Measurements from ENCODE around the gene MOCS3.
"Not testable (repeated sequence)": the region's sequence is repeated elsewhere in the genome, so short reads cannot be mapped to it uniquely, and the experiment has no call there.

The MOCS3 gene

DNA sequence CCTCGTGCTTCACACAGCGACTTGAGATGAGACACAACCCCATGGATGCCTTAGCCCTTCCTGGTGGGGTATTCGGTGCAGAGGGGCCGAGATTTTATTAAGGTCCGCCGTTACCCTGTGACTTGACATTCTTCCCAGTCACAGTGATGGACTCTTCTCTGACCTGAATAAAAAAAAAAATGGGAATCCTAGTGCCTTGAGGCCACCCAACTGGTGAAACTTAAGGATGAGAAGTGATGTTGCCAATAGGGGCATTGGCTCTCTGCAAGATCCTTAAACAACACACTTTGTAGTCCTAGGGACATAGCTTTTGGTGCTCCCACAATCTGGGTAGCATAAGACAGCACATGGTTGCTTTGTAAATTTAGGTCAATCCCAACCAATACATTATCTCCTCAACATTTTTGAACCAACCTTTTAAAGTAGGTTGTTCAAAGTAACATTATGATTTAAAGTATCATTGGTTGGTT is 26.6 kb upstream of the MOCS3 start:
- DNase-seq (ENCODE audit: low read depth in 2 of 2): no peak

DNA sequence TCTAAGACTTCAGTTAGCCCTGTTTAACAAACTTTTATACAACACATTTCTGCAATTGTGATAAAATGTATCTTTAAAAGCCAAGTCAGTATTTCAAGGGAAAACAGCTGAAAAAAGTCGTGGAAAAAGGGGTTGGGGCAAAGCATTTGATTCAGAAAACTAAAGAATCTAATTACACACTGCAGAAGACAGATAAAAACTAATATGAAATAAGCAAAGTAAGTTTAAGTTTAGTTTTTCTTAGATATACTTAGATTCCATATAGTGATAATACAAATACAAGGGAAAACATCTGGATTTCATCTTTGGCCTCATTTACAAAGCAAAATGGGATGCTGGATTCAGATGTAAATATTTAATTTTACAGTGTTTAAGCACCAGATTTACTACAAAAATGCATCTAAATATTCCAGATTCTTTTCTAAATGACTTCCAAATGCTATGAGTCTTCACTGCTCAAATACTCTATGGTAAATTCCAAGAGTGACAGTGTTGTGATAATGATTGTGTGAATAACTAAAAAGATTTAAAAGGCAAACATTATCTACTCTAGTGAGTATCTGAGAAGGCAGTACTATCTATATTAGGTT is 25.8 kb upstream of the MOCS3 start:
- no peak for DNase-seq (ENCODE audit: low read depth in 2 of 2)

DNA sequence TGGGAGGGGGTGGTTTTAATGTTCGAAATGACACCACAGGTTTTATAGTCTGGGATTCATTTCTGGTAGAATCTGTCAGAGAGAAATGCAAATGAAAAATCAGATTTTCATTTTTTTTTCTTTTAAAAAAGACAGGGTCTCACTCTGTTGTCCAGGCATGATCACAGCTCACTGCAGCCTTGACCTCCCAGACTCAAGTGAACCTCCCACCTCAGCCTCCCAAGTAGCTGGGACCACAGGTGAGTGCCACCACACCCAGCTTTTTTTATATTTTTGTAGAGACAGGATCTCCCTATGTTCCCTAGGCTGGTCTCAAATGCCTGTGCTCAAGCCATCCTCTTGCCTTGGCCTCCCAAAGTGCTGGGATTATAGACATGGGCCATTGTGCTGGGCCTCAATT is 25.0 kb upstream of the MOCS3 start:
- no peak for DNase-seq (ENCODE audit: low read depth in 2 of 2)

DNA sequence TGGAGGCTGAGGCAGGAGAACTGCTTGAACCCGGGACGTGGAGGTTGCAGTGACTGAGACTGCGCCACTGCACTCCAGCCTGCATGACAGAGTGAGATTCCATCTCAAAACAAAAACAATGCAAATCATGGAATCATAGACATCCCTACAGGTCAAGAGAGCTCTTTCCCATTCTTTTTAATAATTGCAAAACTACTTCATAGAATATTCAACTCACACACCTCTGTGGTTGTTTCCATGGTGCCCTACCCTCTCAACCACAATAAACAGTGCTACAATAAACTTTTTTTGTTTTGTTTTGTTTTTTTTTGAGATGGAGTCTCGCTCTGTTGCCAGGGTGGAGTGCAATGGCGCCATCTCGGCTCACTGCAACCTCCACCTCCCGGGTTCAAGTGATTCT is 15.5 kb upstream of the MOCS3 start:
- no peak for DNase-seq (ENCODE audit: low read depth in 2 of 2)

DNA sequence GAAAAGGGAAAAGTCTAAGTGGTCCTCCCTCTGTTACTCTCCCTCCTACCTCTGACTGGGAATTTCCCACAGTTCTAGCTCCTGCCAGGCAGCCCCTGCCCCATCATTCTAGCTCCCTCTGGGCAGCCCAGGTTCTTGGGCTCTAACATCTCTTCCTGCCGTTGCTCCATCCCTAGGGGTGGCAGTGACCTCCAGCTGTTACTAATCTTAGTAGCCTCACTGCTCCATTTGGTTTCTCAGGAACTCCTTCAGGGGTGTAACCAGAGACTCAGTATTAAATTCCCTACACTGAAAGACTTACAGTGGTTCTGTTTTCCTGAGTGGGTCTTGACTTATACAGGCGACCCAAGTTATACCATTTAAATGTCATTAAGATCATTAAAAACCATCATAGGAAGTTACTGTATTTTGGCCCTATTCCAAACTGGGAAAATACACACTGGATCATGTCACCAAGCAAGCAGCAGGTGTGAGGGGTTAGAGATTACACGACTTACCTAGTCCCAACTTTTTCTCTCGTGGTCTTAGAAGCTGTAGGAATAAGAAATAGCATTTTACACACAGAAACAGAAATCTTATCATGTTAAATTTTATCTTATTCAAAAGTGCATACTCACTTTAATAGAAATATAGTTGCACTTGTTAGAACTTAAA is 10.4 kb upstream of the MOCS3 start:
- no peak for DNase-seq (ENCODE audit: low read depth in 2 of 2)

DNA sequence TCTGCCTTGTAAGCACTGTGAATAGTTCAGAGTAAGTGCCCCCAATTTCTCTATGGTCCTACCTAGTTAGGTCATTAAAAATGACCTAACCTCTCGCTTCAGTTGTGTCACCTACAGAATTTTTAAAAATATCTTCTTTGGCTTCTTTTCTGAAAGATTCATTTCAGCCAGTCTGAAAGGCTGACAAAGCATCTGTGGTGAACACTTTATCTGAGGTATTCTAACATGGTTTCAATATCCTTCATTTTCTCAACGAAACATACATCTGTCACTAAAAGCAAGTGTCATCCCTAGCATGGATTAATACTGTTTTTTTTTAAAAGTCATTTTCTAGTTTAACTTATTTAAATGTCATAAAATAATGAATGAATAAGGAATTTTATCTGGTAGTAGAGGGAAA is 5.4 kb upstream of the MOCS3 start:
- no peak for DNase-seq (ENCODE audit: low read depth in 2 of 2)

DNA sequence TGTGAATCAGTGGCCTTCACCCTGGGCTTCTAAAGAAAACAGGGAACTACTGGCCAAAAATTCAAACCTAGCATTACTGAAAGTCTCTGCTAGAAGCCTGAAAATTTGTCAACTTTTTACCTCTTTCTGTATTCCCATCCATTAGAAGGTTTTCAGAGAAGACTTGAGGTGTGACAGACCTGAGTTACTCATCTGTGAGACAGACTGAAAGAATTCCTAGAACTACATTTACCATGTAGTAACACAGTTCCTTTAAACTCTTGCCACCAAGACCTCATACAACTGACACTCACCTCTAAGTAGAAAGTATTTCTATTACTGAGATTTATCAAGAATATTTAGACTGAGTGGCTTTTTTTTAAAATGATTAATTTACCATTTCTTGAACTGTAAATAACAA is 4.8 kb upstream of the MOCS3 start:
- DNase-seq (ENCODE audit: low read depth in 2 of 2): no peak

DNA sequence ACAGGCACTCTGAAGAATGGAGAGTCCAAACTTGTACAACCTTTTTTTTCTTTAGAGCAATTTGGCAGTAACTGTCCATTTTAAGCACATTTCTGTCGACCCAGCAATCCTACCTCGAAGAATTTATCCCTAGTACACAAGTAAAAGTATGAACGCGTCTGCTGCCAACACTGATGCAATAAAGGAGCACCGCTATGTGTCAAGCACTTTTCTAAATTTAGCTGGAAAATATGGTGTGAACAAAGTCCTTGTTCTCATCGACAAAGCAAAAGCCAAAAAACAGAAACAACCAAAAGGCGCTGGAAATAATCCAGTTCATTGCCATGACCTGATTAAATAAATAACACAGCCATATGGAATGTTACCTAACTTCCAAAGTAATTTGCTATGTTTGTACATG is 1.3 kb upstream of the MOCS3 start:
- no peak for DNase-seq (ENCODE audit: low read depth in 2 of 2)

DNA sequence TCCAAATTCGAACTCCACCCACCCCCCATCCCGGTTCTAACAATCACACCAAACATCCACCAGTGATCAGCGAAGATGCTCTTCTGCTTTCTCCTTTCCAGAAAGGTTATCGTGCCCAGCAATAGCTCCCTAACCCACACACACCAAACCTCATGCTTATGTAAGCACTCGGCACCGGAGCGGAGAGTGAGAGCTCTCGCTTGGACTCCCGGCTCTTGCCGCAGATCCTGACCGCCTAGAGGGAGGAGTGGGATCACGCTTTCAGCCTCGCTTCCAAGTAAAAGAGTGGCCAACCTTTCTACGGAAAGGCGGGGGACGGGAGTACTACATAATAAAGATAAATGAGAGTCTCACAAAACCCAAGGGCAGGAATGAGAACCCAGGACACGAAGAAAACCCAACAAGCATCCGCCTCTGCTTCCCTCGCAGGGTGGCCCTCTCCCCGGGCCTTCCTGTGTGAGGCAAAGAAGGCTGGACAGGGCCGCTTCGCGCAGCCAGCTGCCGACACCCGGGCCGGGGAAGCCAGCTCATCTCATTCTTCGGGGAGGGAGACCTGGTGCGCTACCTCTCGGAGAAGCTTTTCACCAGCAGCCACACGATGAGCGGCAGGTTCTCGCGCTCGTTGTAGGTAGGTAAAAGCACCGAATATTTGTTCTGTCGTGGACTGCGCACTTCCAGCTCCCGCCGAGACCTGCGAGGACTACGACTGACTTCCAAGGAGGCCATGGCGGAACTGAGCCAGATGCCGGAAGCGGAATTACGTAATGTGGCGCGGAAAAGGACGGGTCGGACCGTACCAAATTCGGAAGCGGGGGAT is 612 bp upstream of the MOCS3 start, which contains the start of gene DPM1:
Gene DPM1, minus strand, starts transcription at position 735 of the 817 bp plus-strand sequence. Its CDS starts 9 bp downstream, at position 726.
- peak; percentile 79 to 80 for DNase-seq (ENCODE audit: low read depth in 2 of 2)

DNA sequence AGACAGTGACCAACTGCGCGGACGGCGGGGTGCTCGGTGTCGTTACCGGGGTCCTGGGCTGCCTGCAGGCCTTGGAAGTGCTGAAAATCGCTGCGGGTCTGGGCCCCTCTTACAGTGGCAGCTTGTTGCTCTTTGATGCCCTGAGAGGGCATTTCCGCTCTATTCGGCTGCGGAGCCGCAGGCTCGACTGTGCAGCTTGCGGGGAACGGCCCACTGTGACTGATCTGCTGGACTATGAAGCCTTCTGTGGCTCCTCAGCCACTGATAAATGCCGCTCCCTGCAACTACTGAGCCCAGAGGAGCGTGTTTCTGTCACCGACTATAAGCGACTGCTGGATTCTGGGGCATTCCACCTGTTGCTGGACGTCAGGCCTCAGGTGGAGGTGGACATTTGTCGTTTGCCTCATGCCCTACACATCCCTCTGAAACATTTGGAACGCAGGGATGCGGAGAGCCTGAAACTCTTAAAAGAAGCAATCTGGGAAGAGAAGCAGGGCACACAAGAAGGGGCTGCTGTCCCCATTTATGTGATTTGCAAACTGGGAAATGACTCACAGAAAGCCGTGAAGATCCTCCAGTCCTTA is 1.0 kb downstream of the MOCS3 start:
- DNase-seq (ENCODE audit: low read depth in 2 of 2): no peak

DNA sequence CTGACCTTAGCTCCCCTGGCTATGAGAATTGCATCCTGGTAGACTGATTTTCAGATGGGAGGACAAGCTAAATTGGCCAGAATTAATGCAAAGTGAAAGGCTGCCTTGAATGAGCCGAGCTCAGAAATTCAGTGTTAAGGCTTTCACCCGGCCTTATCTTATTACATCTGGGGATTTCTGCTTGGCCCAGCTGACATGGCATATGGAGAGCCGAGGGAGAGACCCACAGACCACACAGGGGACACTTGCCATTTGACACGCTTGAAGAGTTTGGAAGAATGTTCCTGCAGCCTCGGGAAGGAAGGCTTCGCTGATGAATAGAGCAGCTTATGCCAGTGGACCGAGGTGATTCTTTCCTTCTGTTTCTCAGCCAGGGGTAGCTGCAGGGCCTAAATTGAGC is 9.0 kb downstream of the MOCS3 start:
- no peak for DNase-seq (ENCODE audit: low read depth in 2 of 2)

DNA sequence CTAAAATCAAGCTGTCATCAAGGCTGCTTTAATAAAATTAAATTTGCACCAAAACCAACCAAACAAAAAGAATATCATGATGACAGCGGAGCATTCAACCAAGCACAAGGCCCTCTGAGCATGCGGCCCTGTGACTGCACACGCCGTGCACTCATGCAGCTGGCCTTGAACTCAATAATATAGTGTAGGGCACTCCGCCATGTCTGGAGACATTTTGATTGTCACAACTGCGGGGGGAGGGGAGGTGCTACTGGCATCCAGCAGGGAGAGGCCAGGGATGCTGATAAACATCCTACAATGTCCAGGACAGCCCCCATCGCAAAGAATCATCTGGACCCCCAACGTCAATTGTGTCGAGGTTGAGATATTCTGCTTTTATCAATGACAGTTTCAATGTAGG is 9.7 kb downstream of the MOCS3 start:
- no peak for DNase-seq (ENCODE audit: low read depth in 2 of 2)

DNA sequence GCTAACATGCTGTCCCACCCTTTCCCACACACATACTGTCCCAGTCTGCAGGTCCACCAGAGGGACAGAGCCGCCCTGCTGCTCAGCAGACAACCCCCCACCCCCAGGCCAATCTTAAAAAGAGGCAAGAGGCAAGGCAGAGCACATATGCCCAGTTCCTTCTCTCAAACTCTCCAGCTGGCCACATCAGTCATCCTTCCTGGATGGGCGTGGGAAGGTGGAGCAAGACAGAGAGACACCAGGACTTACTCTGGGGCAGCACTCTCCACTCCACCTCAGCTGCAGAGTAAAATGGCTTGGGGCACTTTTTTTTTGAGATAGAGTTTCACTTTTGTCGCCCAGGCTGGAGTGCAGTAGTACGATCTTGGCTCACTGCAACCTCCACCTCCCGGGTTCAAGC is 10.8 kb downstream of the MOCS3 start:
- no peak for DNase-seq (ENCODE audit: low read depth in 2 of 2)

DNA sequence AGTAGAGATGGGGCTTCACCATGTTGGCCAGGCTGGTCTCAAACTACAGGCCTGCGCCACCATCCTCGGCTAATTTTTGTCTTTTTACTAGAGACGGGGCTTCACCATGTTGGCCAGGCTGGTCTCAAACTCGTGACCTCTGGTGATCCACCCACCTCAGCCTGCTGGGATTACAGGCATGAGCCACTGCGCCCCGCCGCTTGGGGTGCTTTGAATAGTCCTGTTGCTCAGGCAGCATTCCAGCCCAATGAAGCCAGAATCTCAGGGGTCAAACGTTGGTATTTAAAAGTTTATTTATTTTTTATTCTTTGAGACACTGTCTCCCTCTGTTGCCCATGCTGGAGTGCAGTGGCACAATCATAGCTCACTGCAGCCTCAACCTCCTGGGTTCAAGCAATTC is 11.3 kb downstream of the MOCS3 start:
- no peak for DNase-seq (ENCODE audit: low read depth in 2 of 2)

DNA sequence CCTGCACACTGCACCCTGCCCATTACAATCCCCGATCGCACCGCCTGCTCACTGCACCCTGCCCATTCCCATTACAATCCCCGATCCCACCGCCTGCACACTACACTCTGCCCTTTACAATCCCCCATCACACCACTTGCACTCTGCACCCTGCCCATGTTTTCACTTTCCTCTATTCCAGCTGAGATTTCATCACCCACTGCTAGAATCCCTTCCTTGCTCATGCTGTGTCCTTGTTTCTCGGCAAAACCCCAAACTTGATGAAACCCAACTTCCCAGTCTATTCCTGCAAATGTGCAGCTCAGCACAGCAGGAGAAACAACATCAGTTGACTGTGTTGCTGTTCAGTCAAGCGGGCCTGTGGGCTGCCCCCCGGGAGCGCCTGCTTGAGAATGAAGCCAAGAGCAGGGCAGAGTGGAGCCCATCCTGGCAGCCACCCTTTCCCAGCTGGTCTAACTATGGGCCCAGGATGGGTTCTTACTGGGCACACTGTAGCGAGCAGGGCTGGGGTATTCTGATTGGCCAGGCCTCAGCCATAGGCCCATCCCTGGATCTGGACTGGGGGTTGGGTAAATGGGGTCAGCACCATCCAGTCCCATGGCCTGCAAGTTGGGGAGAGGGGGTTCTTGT is 17.2 kb downstream of the MOCS3 start:
- no peak for DNase-seq (ENCODE audit: low read depth in 2 of 2)

DNA sequence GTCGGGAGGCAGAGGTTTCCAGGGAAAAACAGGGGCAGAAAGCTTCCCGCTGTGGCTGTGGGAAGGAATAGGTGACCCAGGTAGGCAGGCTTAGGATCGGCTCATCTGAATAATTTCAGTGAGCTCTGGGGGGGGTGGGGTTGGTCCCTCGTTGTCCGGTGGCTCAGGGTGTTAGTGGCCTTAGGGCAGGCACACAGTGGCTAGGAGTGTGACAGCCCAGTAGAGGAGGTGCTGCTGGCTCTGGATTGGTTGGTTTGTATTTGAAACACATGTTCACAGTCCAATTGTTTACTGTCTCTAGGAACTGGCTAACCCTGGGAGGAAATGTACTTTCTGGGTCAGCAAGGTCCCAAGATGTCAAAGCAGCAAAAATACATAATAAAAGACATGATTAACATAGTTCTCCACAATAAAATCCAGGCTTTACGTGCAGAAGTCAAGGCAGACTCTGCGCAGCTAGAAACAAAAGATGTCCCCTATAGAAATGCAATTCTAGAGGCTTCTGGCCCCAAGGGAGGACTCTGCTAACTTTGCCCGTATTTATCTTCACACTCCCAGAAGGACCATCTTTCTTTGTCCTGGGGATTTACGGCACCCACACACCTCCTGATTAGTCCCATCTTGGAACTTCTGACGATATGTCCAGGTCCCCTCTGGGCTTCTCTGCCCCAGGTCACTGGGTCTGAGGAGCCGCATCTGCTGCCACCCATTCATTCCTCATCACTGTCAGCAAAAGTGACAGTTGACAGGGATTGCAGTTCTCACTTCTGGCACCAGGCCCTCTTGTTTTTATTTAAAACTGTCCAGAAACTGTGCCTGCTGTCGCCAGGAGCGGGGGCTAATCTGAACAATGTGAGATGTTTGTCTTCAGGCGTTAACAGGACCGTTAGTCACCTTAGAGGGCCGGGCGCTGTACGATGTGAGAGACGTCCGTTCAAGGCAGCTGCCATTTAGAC is 18.7 kb downstream of the MOCS3 start:
- no peak for DNase-seq (ENCODE audit: low read depth in 2 of 2)

DNA sequence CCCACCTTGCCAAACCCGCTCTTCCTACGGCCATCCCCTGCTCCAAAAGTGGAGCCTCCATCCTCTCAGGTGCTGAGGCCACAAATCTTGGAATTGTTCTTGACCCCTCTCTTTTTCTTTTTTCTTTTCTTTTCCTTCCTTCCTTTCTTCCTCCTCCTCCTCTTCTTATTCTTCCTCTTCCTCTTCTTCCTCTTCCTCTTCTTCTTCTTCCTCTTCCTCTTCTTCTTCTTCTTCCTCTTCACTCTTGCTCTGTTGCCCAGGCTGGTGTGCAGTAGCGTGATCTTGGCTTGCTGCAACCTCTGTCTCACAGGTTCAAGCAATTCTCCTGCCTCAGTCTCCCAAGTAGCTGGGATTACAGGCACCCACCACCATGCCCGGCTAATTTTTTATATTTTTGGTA is 19.9 kb downstream of the MOCS3 start:
- DNase-seq (ENCODE audit: low read depth in 2 of 2): not testable (repeated sequence)

DNA sequence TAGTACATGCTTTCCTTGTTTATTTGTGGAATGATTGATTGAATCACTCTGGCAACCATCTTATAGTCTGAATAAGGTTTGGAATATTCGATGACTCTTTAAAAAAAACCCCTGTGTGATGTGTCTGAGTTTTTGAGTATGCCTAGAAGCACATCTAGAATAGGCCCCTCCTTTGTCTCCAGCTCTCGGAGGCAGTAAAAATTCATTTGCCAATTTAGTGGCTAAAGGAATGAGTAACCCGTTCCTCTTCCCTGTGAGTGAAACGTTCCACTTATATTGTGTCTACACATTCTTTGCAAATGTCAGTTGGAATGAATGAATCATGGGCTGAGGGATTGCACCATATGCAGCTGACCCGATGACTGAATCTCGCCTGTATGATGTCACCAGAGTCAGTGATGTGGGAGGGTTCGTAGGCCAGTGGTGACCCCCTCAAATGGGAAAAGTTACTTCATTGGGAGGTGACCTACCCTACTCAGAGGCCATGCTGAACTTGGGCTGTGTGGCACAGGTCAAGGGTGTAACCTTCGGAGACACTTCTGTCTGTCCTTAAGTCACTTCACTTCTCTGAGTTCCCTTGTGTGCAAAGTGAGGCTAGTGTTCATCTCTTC is 21.6 kb downstream of the MOCS3 start:
- DNase-seq (ENCODE audit: low read depth in 2 of 2): peak; percentile 43 to 46

DNA sequence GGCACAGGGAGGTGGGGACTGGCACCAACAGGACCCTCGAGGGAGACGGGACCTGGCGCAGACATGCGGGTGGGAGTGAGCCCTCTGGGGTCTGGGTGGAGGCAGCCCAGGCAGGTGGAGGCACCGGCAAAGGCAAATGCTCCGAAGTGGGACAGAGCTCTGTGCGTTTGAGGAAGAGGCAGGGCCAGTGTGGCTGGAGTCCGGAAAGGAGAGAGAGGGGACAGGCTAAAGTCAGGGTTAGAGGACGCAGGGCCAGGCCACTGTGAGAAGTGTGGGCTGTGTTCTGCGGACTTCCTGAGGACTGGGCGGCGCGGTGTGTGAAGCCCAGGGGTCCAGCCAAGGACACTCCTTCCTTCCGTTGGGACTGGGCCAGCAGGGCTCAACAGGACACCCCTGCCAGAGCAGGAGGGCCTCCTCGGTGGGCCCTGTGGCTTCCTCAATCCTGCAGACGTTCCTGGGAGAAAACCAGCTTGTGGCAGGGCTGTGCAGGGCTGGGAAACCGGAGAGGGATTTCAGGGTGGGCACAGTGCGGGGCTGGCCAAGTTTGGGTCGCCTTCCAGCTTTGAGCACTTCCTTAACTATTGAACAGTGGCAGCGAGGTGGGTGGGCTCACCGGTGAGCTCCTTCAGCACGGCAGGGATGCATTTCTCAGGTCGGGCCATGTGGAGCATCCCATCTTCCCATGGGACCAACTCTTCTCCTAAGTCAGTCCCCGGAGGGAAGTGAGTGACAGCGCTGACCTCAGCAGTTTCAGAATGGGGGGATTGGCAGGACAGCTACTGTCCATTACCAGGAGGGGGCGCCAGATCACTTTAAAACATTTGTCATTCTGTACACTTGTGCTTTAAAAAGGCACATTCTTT is 22.5 kb downstream of the MOCS3 start:
- DNase-seq (ENCODE audit: low read depth in 2 of 2): peak; percentile 50 to 66

DNA sequence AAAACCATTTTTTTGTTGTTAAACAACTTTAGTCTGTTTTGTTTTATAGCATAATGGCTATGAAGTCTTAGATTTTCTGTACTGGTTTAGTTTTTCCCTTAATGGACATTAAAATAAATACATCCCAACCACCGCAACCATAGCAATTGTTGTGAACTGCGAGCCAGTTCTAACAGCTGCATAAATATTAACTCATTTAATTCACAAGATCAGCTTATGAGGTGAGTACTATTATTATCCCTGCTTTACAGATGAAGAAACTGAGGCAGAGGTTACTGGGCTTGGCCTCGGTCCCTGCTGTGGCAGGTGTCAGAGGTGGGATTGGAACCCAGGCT is 23.1 kb downstream of the MOCS3 start:
- DNase-seq (ENCODE audit: low read depth in 2 of 2): no peak

Measured in stimulated activated CD4-positive, alpha-beta T cell treated with anti-CD3 and anti-CD28 coated beads, Interleukin-15, amount 100 ng/mL, for 48 hours (primary cell).